ENCODE measurements around the gene UNC119B. TPM values are rescaled to one million over a fixed set of nuclear protein-coding genes. Genes with fewer than 3 reads are reported as not detected.

Gene UNC119B
- polyA plus RNA-seq, 1 of the 3 experiments (the other 2 are of a cell fraction): 23.6 TPM

DNA sequence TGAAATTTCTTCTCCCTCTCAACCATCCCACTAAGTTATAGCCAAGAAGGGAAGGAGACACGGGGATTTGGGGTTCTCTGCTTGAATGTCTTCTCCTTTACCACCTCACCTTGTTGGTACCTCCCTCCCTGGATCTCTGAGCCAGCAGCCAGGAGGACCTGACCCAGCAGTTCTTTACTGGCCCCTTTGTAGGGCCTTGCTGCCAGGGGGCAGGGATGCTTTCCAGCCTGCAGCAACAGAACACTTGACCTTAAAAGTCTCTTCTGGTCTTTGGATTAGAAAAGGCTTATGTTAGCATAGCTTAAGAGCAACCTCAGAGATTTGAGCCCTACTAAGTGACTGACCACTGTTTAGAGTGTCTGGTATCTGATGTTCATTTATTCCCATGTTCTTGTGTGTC, 12.9 kb upstream of the UNC119B start (continued):
- TF ChIP-seq, protein P1, sequence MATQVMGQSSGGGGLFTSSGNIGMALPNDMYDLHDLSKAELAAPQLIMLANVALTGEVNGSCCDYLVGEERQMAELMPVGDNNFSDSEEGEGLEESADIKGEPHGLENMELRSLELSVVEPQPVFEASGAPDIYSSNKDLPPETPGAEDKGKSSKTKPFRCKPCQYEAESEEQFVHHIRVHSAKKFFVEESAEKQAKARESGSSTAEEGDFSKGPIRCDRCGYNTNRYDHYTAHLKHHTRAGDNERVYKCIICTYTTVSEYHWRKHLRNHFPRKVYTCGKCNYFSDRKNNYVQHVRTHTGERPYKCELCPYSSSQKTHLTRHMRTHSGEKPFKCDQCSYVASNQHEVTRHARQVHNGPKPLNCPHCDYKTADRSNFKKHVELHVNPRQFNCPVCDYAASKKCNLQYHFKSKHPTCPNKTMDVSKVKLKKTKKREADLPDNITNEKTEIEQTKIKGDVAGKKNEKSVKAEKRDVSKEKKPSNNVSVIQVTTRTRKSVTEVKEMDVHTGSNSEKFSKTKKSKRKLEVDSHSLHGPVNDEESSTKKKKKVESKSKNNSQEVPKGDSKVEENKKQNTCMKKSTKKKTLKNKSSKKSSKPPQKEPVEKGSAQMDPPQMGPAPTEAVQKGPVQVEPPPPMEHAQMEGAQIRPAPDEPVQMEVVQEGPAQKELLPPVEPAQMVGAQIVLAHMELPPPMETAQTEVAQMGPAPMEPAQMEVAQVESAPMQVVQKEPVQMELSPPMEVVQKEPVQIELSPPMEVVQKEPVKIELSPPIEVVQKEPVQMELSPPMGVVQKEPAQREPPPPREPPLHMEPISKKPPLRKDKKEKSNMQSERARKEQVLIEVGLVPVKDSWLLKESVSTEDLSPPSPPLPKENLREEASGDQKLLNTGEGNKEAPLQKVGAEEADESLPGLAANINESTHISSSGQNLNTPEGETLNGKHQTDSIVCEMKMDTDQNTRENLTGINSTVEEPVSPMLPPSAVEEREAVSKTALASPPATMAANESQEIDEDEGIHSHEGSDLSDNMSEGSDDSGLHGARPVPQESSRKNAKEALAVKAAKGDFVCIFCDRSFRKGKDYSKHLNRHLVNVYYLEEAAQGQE (IDR thresholded peaks at IDR 0.05; ENCODE audit: low read depth, low read length): no peak
- TF ChIP-seq NFIC (IDR thresholded peaks at IDR 0.05; ENCODE audit: borderline replicate concordance) (no peak), USF1 (IDR thresholded peaks at IDR 0.05; ENCODE audit: borderline replicate concordance, low read depth) (no peak)

- Histone ChIP-seq H3K27me3 (ENCODE audit: insufficient read depth) (no peaks in the 10 kb centered on the region), H3K9me3 (no peaks in the 10 kb centered on the region), H3K4me2 (no peak overlapping the region), H3K4me3 (ENCODE audit: low read depth in 2 of 2, low read length in 1 of 2) (no peak overlapping the region), H3K27ac (ENCODE audit: low read depth in 2 of 2, low read length in 1 of 2) (no peak overlapping the region), H3K79me2 (ENCODE audit: insufficient read depth) (peaks cover 5% of the 10 kb centered on the region; the same call in 1 of the 2 replicates), H3K4me1 (ENCODE audit: control insufficient read depth in 1 of 2, insufficient read depth in 2 of 2, low read depth in 1 of 2, low read length in 1 of 2) (no peaks in the 10 kb centered on the region; a peak in 1 of 4 replicates), H3K36me3 (replicated peaks in 1 of 2; ENCODE audit: control insufficient read depth in 1 of 2, insufficient read depth in 2 of 2, low read length in 1 of 2) (peaks cover 19 to 78% of the 10 kb centered on the region in 2 experiments), H4K20me1 (ENCODE audit: insufficient read depth) (0 out of 2 replicates have a peak, but pooled peaks cover under 1% of the 10 kb centered on the region), H2AFZ (ENCODE audit: low read depth) (no peak overlapping the region), H3F3A (replicated peaks; ENCODE audit: insufficient read depth) (no peaks in the 10 kb centered on the region), H3K9ac (no peak overlapping the region), H3K9me2 (no peaks in the 10 kb centered on the region)
- ChIA-PET CTCF (interaction anchor here (0.8 to 1.5 kb wide), 6 partner anchors 9 to 273 kb away, joined by 3 to 7 read pairs (median 4); partner anchors contain the start of gene UNC119B), POLR2A (interaction anchor here (1.6 kb wide), 1 partner anchor 117 kb away, joined by 4 read pairs; the partner anchor contains the start of gene POP5)
- no peak for DNase-seq
- TF ChIP-seq RAD21 (IDR thresholded peaks at IDR 0.05; ENCODE audit: low read length) (no peak), RXRA (IDR thresholded peaks at IDR 0.05; ENCODE audit: borderline replicate concordance, low read depth) (no peak), NRF1 (IDR thresholded peaks at IDR 0.05; ENCODE audit: low read depth, low read length) (no peak), EP300 (IDR thresholded peaks at IDR 0.05; ENCODE audit: borderline replicate concordance in 1 of 2, low read depth in 1 of 2, low read length in 1 of 2) (no peak)
- 100% methylated on average over 3 of the region's 3 CpGs for WGBS (ENCODE audit: low lambda C conversion rate)
These were observed 11.6 kb upstream of the UNC119B start for GRCh38 chr12:120698665-120699064.

DNA sequence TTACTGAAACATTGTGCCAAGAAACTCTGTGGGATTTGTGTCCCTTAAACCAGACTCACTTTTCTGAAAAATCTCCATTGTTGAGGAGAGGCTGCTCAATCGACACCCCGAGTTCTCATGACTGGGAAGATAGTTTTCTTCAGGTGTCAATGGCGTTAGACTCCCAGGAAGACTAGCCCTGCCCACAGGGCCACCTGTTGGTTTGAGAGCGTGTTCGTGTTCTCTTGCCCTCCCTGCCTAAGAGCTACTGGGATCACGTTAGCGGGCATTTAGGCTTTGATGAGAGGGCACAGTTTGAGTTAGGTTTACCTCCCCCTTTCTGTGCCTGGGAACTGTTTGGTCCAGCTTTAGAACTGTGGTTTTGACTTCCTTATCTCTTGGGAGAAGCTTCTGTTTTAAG, 10.7 kb upstream of the UNC119B start:
- DNase-seq: no peak
- H3K9me2 ChIP-seq: no peaks in the 10 kb centered on the region
- H4K20me1 ChIP-seq (ENCODE audit: insufficient read depth): no peaks in the 10 kb centered on the region
- H3K9ac ChIP-seq: no peak overlapping the region
- H3F3A ChIP-seq (replicated peaks; ENCODE audit: insufficient read depth): no peaks in the 10 kb centered on the region
- H3K4me2 ChIP-seq: no peak overlapping the region
- H3K4me1 ChIP-seq (ENCODE audit: control insufficient read depth in 1 of 2, insufficient read depth in 2 of 2, low read depth in 1 of 2, low read length in 1 of 2): no peaks in the 10 kb centered on the region; a peak in 1 of 4 replicates
- no peaks in the 10 kb centered on the region for H3K9me3 ChIP-seq
- H3K27ac ChIP-seq (ENCODE audit: low read depth in 2 of 2, low read length in 1 of 2): no peak overlapping the region
- ChIA-PET CTCF (interaction anchor here (1.2 to 2.7 kb wide), 4 partner anchors 8 to 272 kb away, joined by 3 to 10 read pairs (median 6); no protein-coding TSS in a partner anchor), POLR2A (no interaction called here)
- H3K4me3 ChIP-seq (ENCODE audit: low read depth in 2 of 2, low read length in 1 of 2): no peak overlapping the region
- H3K27me3 ChIP-seq (ENCODE audit: insufficient read depth): no peaks in the 10 kb centered on the region
- no peaks in the 10 kb centered on the region for H3K79me2 ChIP-seq (ENCODE audit: insufficient read depth)
- TF ChIP-seq MXI1 (IDR thresholded peaks at IDR 0.05; ENCODE audit: low read depth, low read length) (no peak), ZBTB33 (IDR thresholded peaks at IDR 0.05; ENCODE audit: borderline replicate concordance, low read depth) (no peak), EZH2phosphoT487 (IDR thresholded peaks at IDR 0.05; ENCODE audit: borderline replicate concordance, low read depth) (no peak), TEAD4 (IDR thresholded peaks at IDR 0.05; ENCODE audit: borderline replicate concordance, insufficient read depth) (no peak), RXRA (IDR thresholded peaks at IDR 0.05; ENCODE audit: borderline replicate concordance, low read depth) (no peak), GABPA (IDR thresholded peaks at IDR 0.05; ENCODE audit: low read depth) (no peak), POLR2AphosphoS5 (IDR thresholded peaks at IDR 0.05; ENCODE audit: low read depth, low read length) (no peak), RFX5 (IDR thresholded peaks at IDR 0.05; ENCODE audit: low read length) (no peak), SIN3A (IDR thresholded peaks at IDR 0.05; ENCODE audit: borderline replicate concordance, low read depth, low read length) (no peak), ELF1 (IDR thresholded peaks at IDR 0.05) (no peak)
- TF ChIP-seq, protein P2, sequence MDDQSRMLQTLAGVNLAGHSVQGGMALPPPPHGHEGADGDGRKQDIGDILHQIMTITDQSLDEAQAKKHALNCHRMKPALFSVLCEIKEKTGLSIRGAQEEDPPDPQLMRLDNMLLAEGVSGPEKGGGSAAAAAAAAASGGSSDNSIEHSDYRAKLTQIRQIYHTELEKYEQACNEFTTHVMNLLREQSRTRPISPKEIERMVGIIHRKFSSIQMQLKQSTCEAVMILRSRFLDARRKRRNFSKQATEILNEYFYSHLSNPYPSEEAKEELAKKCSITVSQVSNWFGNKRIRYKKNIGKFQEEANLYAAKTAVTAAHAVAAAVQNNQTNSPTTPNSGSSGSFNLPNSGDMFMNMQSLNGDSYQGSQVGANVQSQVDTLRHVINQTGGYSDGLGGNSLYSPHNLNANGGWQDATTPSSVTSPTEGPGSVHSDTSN (IDR thresholded peaks at IDR 0.05): no peak
- 95% methylated on average over 7 of the region's 7 CpGs for WGBS (ENCODE audit: low lambda C conversion rate)
- H2AFZ ChIP-seq (ENCODE audit: low read depth): no peak overlapping the region
- peaks cover 13 to 71% of the 10 kb centered on the region in 2 experiments for H3K36me3 ChIP-seq (replicated peaks in 1 of 2; ENCODE audit: control insufficient read depth in 1 of 2, insufficient read depth in 2 of 2, low read length in 1 of 2)
